ENCODE measurements around the gene PKD2L1. TPM values are rescaled to one million over a fixed set of nuclear protein-coding genes. Genes with fewer than 3 reads are reported as not detected.

Gene PKD2L1
- total and polyA plus RNA-seq, 2 donors (not counting 1 experiment from before 2014, with no cell fraction given), result 0.37 TPM; not detected in 1

GRCh38 chr10:100364175-100364574, 34.1 kb upstream of the PKD2L1 start:
- POLR2A ChIA-PET, result no interaction called here
- H3K4me1 ChIP-seq (ENCODE audit: control insufficient read depth in 2 of 2, insufficient read depth in 2 of 2, low read length in 2 of 2), result peaks cover 0 to 4% of the 10 kb centered on the region in 2 donors
- no peak overlapping the region for H3K4me3 ChIP-seq (ENCODE audit: control extremely low read depth in 1 of 5, extremely low read depth in 1 of 5, insufficient read depth in 1 of 5, low read depth in 2 of 5, low read length in 4 of 5)
- H3K36me3 ChIP-seq (replicated peaks in 1 of 2; ENCODE audit: control extremely low read depth in 1 of 2, control insufficient read depth in 1 of 2, extremely low read depth in 1 of 2, insufficient read depth in 2 of 2, low read length in 1 of 2), result no peaks in the 10 kb centered on the region
- Mint-ChIP-seq H3K27ac (no peak overlapping the region), H3K4me3 (no peak overlapping the region), H3K27me3 (peaks cover 13% of the 10 kb centered on the region), H3K9me3 (ENCODE audit: insufficient read depth) (no peaks in the 10 kb centered on the region), H3K4me1 (peaks cover 5% of the 10 kb centered on the region)
- no peak overlapping the region for H3K4me2 ChIP-seq (replicated peaks; ENCODE audit: low read depth, low read length, poor library complexity, severe bottlenecking)
- no peaks in the 10 kb centered on the region for H4K20me1 ChIP-seq (ENCODE audit: control insufficient read depth, insufficient read depth, low read length, poor library complexity, severe bottlenecking)
- no peaks in the 10 kb centered on the region for H3K27me3 ChIP-seq (replicated peaks in 1 of 4; ENCODE audit: control extremely low read depth in 1 of 4, control insufficient read depth in 3 of 4, insufficient read depth in 4 of 4, low read length in 3 of 4)
- H2AFZ ChIP-seq (ENCODE audit: insufficient read depth, low read depth, low read length, poor library complexity, severe bottlenecking), result no peak overlapping the region
- no peak for ATAC-seq (ENCODE audit: low read depth)
- intact Hi-C loops (cut with micrococcal nuclease), result no loop called here
- TF ChIP-seq EZH2 (IDR thresholded peaks at IDR 0.05; ENCODE audit: borderline replicate concordance, insufficient read depth, low read depth, low read length, poor library complexity, severe bottlenecking) (no peak), CTCF (IDR thresholded peaks at IDR 0.05) (no peak)
- H3K79me2 ChIP-seq (ENCODE audit: control insufficient read depth, insufficient read depth, low read length), result no peaks in the 10 kb centered on the region
- WGBS (ENCODE audit: insufficient coverage), result 94% methylated on average over 2 of the region's 3 CpGs
- CTCF ChIA-PET, result interaction anchor here (0.7 to 1.1 kb wide), 2 partner anchors 22 to 139 kb away, joined by 3 to 4 read pairs; no protein-coding TSS in a partner anchor
- H3K9ac ChIP-seq (ENCODE audit: low read length), result no peak overlapping the region
- no peak for DNase-seq
- no peak overlapping the region for H3K27ac ChIP-seq (ENCODE audit: low read length in 2 of 2)
- H3K9me3 ChIP-seq (ENCODE audit: control extremely low read depth in 1 of 3, control insufficient read depth in 2 of 3, insufficient read depth in 1 of 3, low read length in 2 of 3), result no peaks in the 10 kb centered on the region

GRCh38 chr10:100362570-100363496, 32.8 kb upstream of the PKD2L1 start:
- CTCF ChIA-PET, result no interaction called here

More at GRCh38 chr10:100362570-100363496, 32.8 kb upstream of the PKD2L1 start:
- Histone ChIP-seq H3K27ac (ENCODE audit: low read length in 2 of 2) (no peak overlapping the region), H3K27me3 (replicated peaks in 1 of 4; ENCODE audit: control extremely low read depth in 1 of 4, control insufficient read depth in 3 of 4, insufficient read depth in 4 of 4, low read length in 3 of 4) (no peaks in the 10 kb centered on the region), H3K4me1 (ENCODE audit: control insufficient read depth in 2 of 2, insufficient read depth in 2 of 2, low read length in 2 of 2) (peaks cover 0 to 4% of the 10 kb centered on the region in 2 donors), H3K9me3 (ENCODE audit: control extremely low read depth in 1 of 3, control insufficient read depth in 2 of 3, insufficient read depth in 1 of 3, low read length in 2 of 3) (no peaks in the 10 kb centered on the region), H3K36me3 (replicated peaks in 1 of 2; ENCODE audit: control extremely low read depth in 1 of 2, control insufficient read depth in 1 of 2, extremely low read depth in 1 of 2, insufficient read depth in 2 of 2, low read length in 1 of 2) (peaks cover 0 to 1% of the 10 kb centered on the region in 2 experiments), H3K4me2 (replicated peaks; ENCODE audit: low read depth, low read length, poor library complexity, severe bottlenecking) (no peak overlapping the region), H3K79me2 (ENCODE audit: control insufficient read depth, insufficient read depth, low read length) (no peaks in the 10 kb centered on the region), H3K4me3 (ENCODE audit: control extremely low read depth in 1 of 5, extremely low read depth in 1 of 5, insufficient read depth in 1 of 5, low read depth in 2 of 5, low read length in 4 of 5) (no peak overlapping the region), H2AFZ (ENCODE audit: insufficient read depth, low read depth, low read length, poor library complexity, severe bottlenecking) (no peak overlapping the region), H4K20me1 (ENCODE audit: control insufficient read depth, insufficient read depth, low read length, poor library complexity, severe bottlenecking) (no peaks in the 10 kb centered on the region), H3K9ac (ENCODE audit: low read length) (no peak overlapping the region)
- POLR2A ChIA-PET, result no interaction called here
- intact Hi-C loops (cut with micrococcal nuclease), result no loop called here
- WGBS (ENCODE audit: insufficient coverage), result 88% methylated on average over 6 of the region's 6 CpGs
- H3K27me3 Mint-ChIP-seq, result peaks cover 13% of the 10 kb centered on the region
- TF ChIP-seq CTCF (IDR thresholded peaks at IDR 0.05) (no peak), EZH2 (IDR thresholded peaks at IDR 0.05; ENCODE audit: borderline replicate concordance, insufficient read depth, low read depth, low read length, poor library complexity, severe bottlenecking) (no peak)
- peaks cover 5% of the 10 kb centered on the region for H3K4me1 Mint-ChIP-seq
- no peak overlapping the region for H3K4me3 Mint-ChIP-seq
- no peak overlapping the region for H3K27ac Mint-ChIP-seq
- ATAC-seq (ENCODE audit: low read depth), result no peak
- H3K9me3 Mint-ChIP-seq (ENCODE audit: insufficient read depth), result no peaks in the 10 kb centered on the region
- no peak for DNase-seq

Measured in B cell (primary cell).